HCT116 (cell line): ENCODE data around the gene PTP4A2. TPM values are rescaled to one million over a fixed set of nuclear protein-coding genes. Genes with fewer than 3 reads are reported as not detected.
"Not testable (repeated sequence)": the region's sequence is repeated elsewhere in the genome, so short reads cannot be mapped to it uniquely, and the experiment has no call there.

Experiments used
- ATAC-seq: fragments of 200-7000 bp; cut with Tn5 transposase; 2 replicates; pipeline ENCODE4 v1.9.1; 2020; ENCODE audit warnings: mild to moderate bottlenecking, moderate library complexity
- BruUV-seq: library from RNA; stranded (reverse); fragments of 400-500 nt; replicated peaks from 2 replicates; lab custom pipeline; 2021; lab: Mats Ljungman, UMichigan
- CTCF ChIA-PET: fragments of 300-600 bp; sonication (Branson Sonifier 250); formaldehyde crosslinking; loops from one replicate; lab custom pipeline; 2021; ENCODE audit warnings: antibody characterized with exemption; lab: Charles Lee
- POLR2A ChIA-PET: fragments of 300-600, 350-600 bp; sonication (Branson Sonifier 250); formaldehyde crosslinking; loops from one replicate; lab custom pipeline; 2021; ENCODE audit warnings: antibody characterized with exemption; lab: Charles Lee
- RAD21 ChIA-PET, 2 experiments: fragments of 300-600 bp; sonication (Branson Sonifier 250); formaldehyde crosslinking; loops; one replicate each; lab custom pipeline; 2023; ENCODE audit warnings: low total read pairs in 2 of 2; ENCODE audit not compliant: uncharacterized antibody in 2 of 2, unreplicated experiment in 2 of 2, low non-redundant PET in 1 of 2; lab: Charles Lee
- DNase-seq: peaks from one replicate; pipeline ENCODE4 v3.0.0-alpha.2; 2010; ENCODE audit warnings: low read depth, low spot score
- H2AFZ ChIP-seq: fragments of 200-600 bp; shearing (Covaris generic), sonication (generic); 2 replicates; pipeline ENCODE4 v1.6.1; 2017; ENCODE audit warnings: low read depth, mixed run types, mixed read lengths, antibody characterized with exemption, low read length; ENCODE audit not compliant: poor library complexity, severe bottlenecking
- H3K27ac ChIP-seq: 2 replicates; pipeline ENCODE4 v1.5.1; 2012; ENCODE audit warnings: low read depth, low read length
- H3K27me3 ChIP-seq: fragments of 200-600 bp; sonication (generic); 2 replicates; pipeline ENCODE4 v1.6.1; 2016; ENCODE audit warnings: mixed run types, low read length, mixed read lengths; ENCODE audit not compliant: insufficient read depth
- H3K36me3 ChIP-seq, 2 experiments: fragments of 200-500 bp in 1 of 2; fragments of 200-600 bp in 1 of 2; sonication (Bioruptor generic) in 1 of 2; sonication (generic) in 1 of 2; 2 replicates each; pipeline versions ENCODE4 v1.5.1 to v1.6.1; 2014 to 2016; ENCODE audit warnings: low read length in 2 of 2, inconsistent platforms in 1 of 2, mixed read lengths in 1 of 2, mixed run types in 1 of 2; ENCODE audit not compliant: insufficient read depth in 2 of 2, control insufficient read depth in 1 of 2
- H3K4me1 ChIP-seq, 2 experiments: fragments of 200-600 bp in 1 of 2; sonication (generic) in 1 of 2; 2 replicates each; pipeline versions ENCODE4 v1.5.1 to v1.6.1; 2012 to 2017; ENCODE audit warnings: low read length in 2 of 2, inconsistent platforms in 1 of 2, mild to moderate bottlenecking in 1 of 2, mixed read lengths in 1 of 2, mixed run types in 1 of 2, moderate library complexity in 1 of 2; ENCODE audit not compliant: insufficient read depth in 2 of 2, control insufficient read depth in 1 of 2
- H3K4me2 ChIP-seq: fragments of 200-600 bp; sonication (generic); 2 replicates; pipeline ENCODE4 v1.6.1; 2017; ENCODE audit warnings: mixed run types, low read length, mixed read lengths
- H3K4me3 ChIP-seq, 2 experiments: fragments of 200-600 bp in 1 of 2; sonication (generic) in 1 of 2; replicated peaks in 1 of 2; 2 replicates each; pipeline ENCODE4 v1.5.1; 2011 to 2016; ENCODE audit warnings: low read length in 2 of 2, control low read depth in 1 of 2, low read depth in 1 of 2, mild to moderate bottlenecking in 1 of 2, mixed read lengths in 1 of 2, mixed run types in 1 of 2
- H3K79me2 ChIP-seq: fragments of 200-600 bp; sonication (generic); 2 replicates; pipeline ENCODE4 v1.6.1; 2017; ENCODE audit warnings: mild to moderate bottlenecking, mixed run types, low read length, moderate library complexity, mixed read lengths; ENCODE audit not compliant: insufficient read depth
- H3K9ac ChIP-seq: fragments of 200-600 bp; sonication (generic); 2 replicates; pipeline ENCODE4 v1.6.1; 2016; ENCODE audit warnings: low read length, mixed read lengths
- H3K9me2 ChIP-seq: fragments of 200-600 bp; sonication (generic), shearing (Covaris generic); 2 replicates; pipeline ENCODE4 v1.6.1; 2017; ENCODE audit warnings: mixed run types, mild to moderate bottlenecking, moderate library complexity; ENCODE audit not compliant: insufficient read depth
- H3K9me3 ChIP-seq, 2 experiments: fragments of 200-500 bp in 1 of 2; fragments of 200-600 bp in 1 of 2; sonication (Bioruptor generic) in 1 of 2; sonication (generic) in 1 of 2; 2 replicates each; pipeline ENCODE4 v1.6.1; 2014 to 2017; ENCODE audit warnings: low read length in 2 of 2, mixed read lengths in 2 of 2, inconsistent platforms in 1 of 2, low read depth in 1 of 2, mild to moderate bottlenecking in 1 of 2, mixed run types in 1 of 2, moderate library complexity in 1 of 2; ENCODE audit not compliant: control insufficient read depth in 1 of 2, insufficient read depth in 1 of 2
- H4K20me1 ChIP-seq: fragments of 200-600 bp; sonication (generic), shearing (Covaris generic); 2 replicates; pipeline ENCODE4 v1.6.1; 2017; ENCODE audit warnings: mixed run types, mild to moderate bottlenecking, moderate library complexity; ENCODE audit not compliant: insufficient read depth
- CEBPB ChIP-seq: IDR thresholded peaks from 2 replicates; pipeline ENCODE4 v1.6.1; 2012; ENCODE audit warnings: low read depth
- ELF1 ChIP-seq: IDR thresholded peaks from 2 replicates; pipeline ENCODE4 v1.6.1; 2012; ENCODE audit warnings: low read depth, borderline replicate concordance
- FOSL1 ChIP-seq: IDR thresholded peaks from 2 replicates; pipeline ENCODE4 v1.6.1; 2012; ENCODE audit warnings: low read depth
- RAD21 ChIP-seq: IDR thresholded peaks from 2 replicates; pipeline ENCODE4 v1.6.1; 2012; ENCODE audit warnings: low read depth, mild to moderate bottlenecking
- SIN3A ChIP-seq: IDR thresholded peaks from 2 replicates; pipeline ENCODE4 v1.6.1; 2012; ENCODE audit warnings: low read depth
- SP1 ChIP-seq: IDR thresholded peaks from 2 replicates; pipeline ENCODE4 v1.6.1; 2012; ENCODE audit warnings: low read depth
- SRF ChIP-seq: IDR thresholded peaks from 2 replicates; pipeline ENCODE4 v1.6.1; 2012; ENCODE audit warnings: low read depth
- TCF7L2 ChIP-seq: IDR thresholded peaks from 2 replicates; pipeline ENCODE4 v1.7.0; 2011; ENCODE audit warnings: borderline replicate concordance, inconsistent platforms; ENCODE audit not compliant: insufficient read depth, insufficient read length; ENCODE audit errors: extremely low read depth
- YY1 ChIP-seq: IDR thresholded peaks from 2 replicates; pipeline ENCODE4 v1.6.1; 2011; ENCODE audit warnings: low read length, low read depth, moderate library complexity, mild to moderate bottlenecking; ENCODE audit not compliant: insufficient replicate concordance; ENCODE audit errors: extremely low read depth
- ZFX ChIP-seq: fragments of 450-650 bp; IDR thresholded peaks from 2 replicates; pipeline ENCODE4 v1.6.1; 2017
- intact Hi-C: fragments of 100-400 bp; cut with micrococcal nuclease; formaldehyde crosslinking; loops from 2 replicates; pipeline ENCODE4 v1.10.0; 2022
- total RNA-seq: library from RNA; stranded (reverse); gene quantifications from one replicate; pipeline ENCODE4 v1.2.1, GENCODE V29; 2021; ENCODE audit not compliant: unreplicated experiment
- TF ChIP-seq, protein P1 (sequence below): IDR thresholded peaks from 2 replicates; pipeline ENCODE4 v1.6.1; 2011; ENCODE audit warnings: mild to moderate bottlenecking, low read length, moderate library complexity; ENCODE audit not compliant: insufficient replicate concordance; ENCODE audit errors: extremely low read depth

The PTP4A2 gene
- total RNA-seq, 1 experiment from 2014 or later: 267 TPM

DNA sequence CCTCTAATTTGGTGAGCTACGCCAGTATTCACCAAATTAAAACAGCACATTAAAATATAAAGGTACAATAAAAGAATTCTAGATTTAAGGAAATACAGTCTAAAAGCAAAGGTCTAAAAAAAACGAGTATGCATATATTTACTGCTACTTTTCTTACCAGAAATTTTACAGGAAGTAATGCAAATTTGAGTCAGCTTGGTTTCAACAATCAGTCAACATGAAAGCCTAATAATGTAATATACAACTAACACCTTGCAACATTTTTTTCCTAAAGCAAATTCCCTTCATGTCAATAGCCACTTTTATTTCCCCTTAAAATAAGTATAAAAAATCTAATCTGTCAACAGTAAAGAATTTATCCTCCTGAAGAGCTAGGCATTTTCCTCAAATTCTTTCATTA is 11.9 kb downstream of the PTP4A2 start:
- TF ChIP-seq, protein P1, sequence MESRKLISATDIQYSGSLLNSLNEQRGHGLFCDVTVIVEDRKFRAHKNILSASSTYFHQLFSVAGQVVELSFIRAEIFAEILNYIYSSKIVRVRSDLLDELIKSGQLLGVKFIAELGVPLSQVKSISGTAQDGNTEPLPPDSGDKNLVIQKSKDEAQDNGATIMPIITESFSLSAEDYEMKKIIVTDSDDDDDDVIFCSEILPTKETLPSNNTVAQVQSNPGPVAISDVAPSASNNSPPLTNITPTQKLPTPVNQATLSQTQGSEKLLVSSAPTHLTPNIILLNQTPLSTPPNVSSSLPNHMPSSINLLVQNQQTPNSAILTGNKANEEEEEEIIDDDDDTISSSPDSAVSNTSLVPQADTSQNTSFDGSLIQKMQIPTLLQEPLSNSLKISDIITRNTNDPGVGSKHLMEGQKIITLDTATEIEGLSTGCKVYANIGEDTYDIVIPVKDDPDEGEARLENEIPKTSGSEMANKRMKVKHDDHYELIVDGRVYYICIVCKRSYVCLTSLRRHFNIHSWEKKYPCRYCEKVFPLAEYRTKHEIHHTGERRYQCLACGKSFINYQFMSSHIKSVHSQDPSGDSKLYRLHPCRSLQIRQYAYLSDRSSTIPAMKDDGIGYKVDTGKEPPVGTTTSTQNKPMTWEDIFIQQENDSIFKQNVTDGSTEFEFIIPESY: no peak
- TF ChIP-seq RAD21 (no peak), FOSL1 (no peak), SP1 (no peak), SRF (no peak), TCF7L2 (no peak), ZFX (no peak), YY1 (no peak), SIN3A (no peak), CEBPB (no peak), ELF1 (no peak)
- Histone ChIP-seq H2AFZ (no peak overlapping the region), H3K9me3 (no peaks in the 10 kb centered on the region), H3K9ac (no peak overlapping the region), H3K27ac (no peak overlapping the region), H3K79me2 (peaks cover 99% of the 10 kb centered on the region), H3K4me1 (peaks cover 65 to 87% of the 10 kb centered on the region in 2 experiments), H3K36me3 (peaks cover 0 to 10% of the 10 kb centered on the region in 2 experiments; a peak in 1 of 4 replicates), H3K4me3 (no peak overlapping the region), H3K9me2 (no peaks in the 10 kb centered on the region), H3K27me3 (no peaks in the 10 kb centered on the region), H4K20me1 (peaks cover 50% of the 10 kb centered on the region), H3K4me2 (no peak overlapping the region)
- intact Hi-C loops: no loop called here
- ChIA-PET CTCF (interaction anchor here (1.2 kb wide), 1 partner anchor 38 kb away, joined by 3 read pairs; no protein-coding TSS in a partner anchor), POLR2A (interaction anchor here (0.9 kb wide), 1 partner anchor 1038 kb away, joined by 3 read pairs; the partner anchor contains the start of gene RNF19B), RAD21 (no interaction called here)
- no peak for DNase-seq
- BruUV-seq: no TSS peak
- ATAC-seq: no peak

- Histone ChIP-seq H3K79me2 (peaks cover 99% of the 10 kb centered on the region), H4K20me1 (peaks cover 47% of the 10 kb centered on the region), H3K4me1 (peaks cover 61 to 83% of the 10 kb centered on the region in 2 experiments)
- H2AFZ ChIP-seq, H3K36me3 ChIP-seq, ATAC-seq, POLR2A ChIA-PET, BruUV-seq, H3K4me3 ChIP-seq, H3K9me3 ChIP-seq, H3K4me2 ChIP-seq, H3K9me2 ChIP-seq, H3K27me3 ChIP-seq, intact Hi-C loops, RAD21 ChIA-PET, H3K27ac ChIP-seq, DNase-seq, H3K9ac ChIP-seq: not testable (repeated sequence)
- CTCF ChIA-PET: interaction anchor here (1.2 kb wide), 1 partner anchor 38 kb away, joined by 3 read pairs; no protein-coding TSS in a partner anchor
Observed at GRCh38 chr1:31925824-31926223, 12.3 kb downstream of the PTP4A2 start.
